GM12878 (cell line): ENCODE results near the gene ITPKB. TPM values are rescaled to one million over a fixed set of nuclear protein-coding genes. Genes with fewer than 3 reads are reported as not detected.
A peak's percentile ranks its signal among the peaks of the same experiment; 100 is the strongest.

Experiments
- ASH2L ChIP-seq: fragments of 300-600, 200-600 bp; sonication (generic); IDR thresholded peaks from 2 replicates; pipeline ENCODE4 v1.6.1; 2017; ENCODE audit warnings: low read depth, mild to moderate bottlenecking, borderline replicate concordance
- BHLHE40 ChIP-seq, 2 experiments: fragments of 450-650 bp in 1 of 2; IDR thresholded peaks; 2 replicates each; pipeline ENCODE4 v1.6.1; 2011 to 2017; ENCODE audit warnings: low read depth in 2 of 2, borderline replicate concordance in 1 of 2, improper control_type of control experiment in 1 of 2, low read length in 1 of 2, mild to moderate bottlenecking in 1 of 2
- CREB1 ChIP-seq: IDR thresholded peaks from 2 replicates; pipeline ENCODE4 v1.6.1; 2012; ENCODE audit warnings: low read depth, mild to moderate bottlenecking, inconsistent platforms
- E2F8 ChIP-seq: fragments of 450-650 bp; IDR thresholded peaks from 2 replicates; pipeline ENCODE4 v1.6.1; 2018; ENCODE audit warnings: mild to moderate bottlenecking, low read depth, moderate library complexity; ENCODE audit not compliant: partially characterized antibody
- ETV6 ChIP-seq, 2 experiments: fragments of 450-650 bp in 1 of 2; IDR thresholded peaks in 1 of 2; conservative IDR thresholded peaks in 1 of 2; 2 replicates each; pipeline ENCODE4 v1.6.1; 2014; ENCODE audit warnings: antibody characterized with exemption in 1 of 2, borderline replicate concordance in 1 of 2, low read depth in 1 of 2, mild to moderate bottlenecking in 1 of 2, moderate library complexity in 1 of 2
- FOS ChIP-seq: IDR thresholded peaks from 3 replicates; pipeline ENCODE4 v1.6.1; 2011; ENCODE audit warnings: borderline replicate concordance; ENCODE audit not compliant: insufficient read length; ENCODE audit errors: extremely low read depth
- HDAC2 ChIP-seq: fragments of 200-600 bp; sonication (generic); IDR thresholded peaks from 2 replicates; pipeline ENCODE4 v1.6.1; 2017
- KLF5 ChIP-seq: fragments of 450-650 bp; IDR thresholded peaks from 2 replicates; pipeline ENCODE4 v1.6.1; 2014; ENCODE audit warnings: mild to moderate bottlenecking; ENCODE audit not compliant: partially characterized antibody
- MAX ChIP-seq: IDR thresholded peaks from 2 replicates; pipeline ENCODE4 v1.6.1; 2012; ENCODE audit warnings: low read depth, low read length, improper control_type of control experiment
- NR2F1 ChIP-seq: fragments of 450-650 bp; conservative IDR thresholded peaks from 2 replicates; pipeline ENCODE4 v1.6.1; 2017; ENCODE audit warnings: mild to moderate bottlenecking
- PAX5 ChIP-seq: IDR thresholded peaks from 2 replicates; pipeline ENCODE4 v1.6.1; 2011; ENCODE audit warnings: low read depth, low read length, borderline replicate concordance
- POLR2AphosphoS5 ChIP-seq: IDR thresholded peaks from 2 replicates; pipeline ENCODE4 v1.6.1; 2011; ENCODE audit warnings: mild to moderate bottlenecking, low read length, inconsistent platforms
- TARDBP ChIP-seq: IDR thresholded peaks from 2 replicates; pipeline ENCODE4 v1.6.1; 2016; ENCODE audit warnings: borderline replicate concordance
- WRNIP1 ChIP-seq: IDR thresholded peaks from 2 replicates; pipeline ENCODE4 v1.6.1; 2011; ENCODE audit warnings: low read depth, low read length, improper control_type of control experiment, borderline replicate concordance
- YY1 ChIP-seq: IDR thresholded peaks from 2 replicates; pipeline ENCODE4 v1.6.1; 2011; ENCODE audit warnings: low read depth, mild to moderate bottlenecking, low read length
- ZBTB40 ChIP-seq: fragments of 450-650 bp; IDR thresholded peaks from 2 replicates; pipeline ENCODE4 v1.6.1; 2016; ENCODE audit warnings: mild to moderate bottlenecking, moderate library complexity, borderline replicate concordance
- polyA plus RNA-seq, 11 experiments: library from polyadenylated mRNA; depleted of rRNA in 4 of 11; unstranded in 6 of 11; stranded (reverse) in 5 of 11; fragments of >200 nt; fragmentation: Nextera tagmentation in 4 of 11; fragmentation: Illumina TruSeq in 1 of 11; extraction: Ambion mirVana in 4 of 11; extraction: Trizol in 1 of 11; gene quantifications; 1 replicate in 1 of 11; 2 replicates in 10 of 11; pipeline versions ENCODE4 v1.2.1 to v1.2.3, GENCODE V29; 2011 to 2016; ENCODE audit warnings: inconsistent platforms in 2 of 11, missing spikeins in 2 of 11, low read depth in 1 of 11
- total RNA-seq, 4 experiments: library from RNA; depleted of rRNA in 3 of 4; stranded (reverse); fragments of >200 nt in 3 of 4; fragmentation: Illumina TruSeq in 1 of 4; extraction: Trizol in 1 of 4; gene quantifications; 2 replicates each; pipeline versions ENCODE4 v1.2.1 to v1.2.3, GENCODE V29; 2013 to 2021
- TF ChIP-seq, protein P1 (sequence below): fragments of 450-650 bp; IDR thresholded peaks from 2 replicates; pipeline ENCODE4 v1.6.1; 2017; ENCODE audit warnings: mild to moderate bottlenecking, moderate library complexity

Gene ITPKB
- total and polyA plus RNA-seq, 10 of the 15 experiments (the other 5 are each of a cell fraction or from before 2014, with no cell fraction given): 1.3 to 38.7 (median 12.9) TPM

- TF ChIP-seq, protein P1, sequence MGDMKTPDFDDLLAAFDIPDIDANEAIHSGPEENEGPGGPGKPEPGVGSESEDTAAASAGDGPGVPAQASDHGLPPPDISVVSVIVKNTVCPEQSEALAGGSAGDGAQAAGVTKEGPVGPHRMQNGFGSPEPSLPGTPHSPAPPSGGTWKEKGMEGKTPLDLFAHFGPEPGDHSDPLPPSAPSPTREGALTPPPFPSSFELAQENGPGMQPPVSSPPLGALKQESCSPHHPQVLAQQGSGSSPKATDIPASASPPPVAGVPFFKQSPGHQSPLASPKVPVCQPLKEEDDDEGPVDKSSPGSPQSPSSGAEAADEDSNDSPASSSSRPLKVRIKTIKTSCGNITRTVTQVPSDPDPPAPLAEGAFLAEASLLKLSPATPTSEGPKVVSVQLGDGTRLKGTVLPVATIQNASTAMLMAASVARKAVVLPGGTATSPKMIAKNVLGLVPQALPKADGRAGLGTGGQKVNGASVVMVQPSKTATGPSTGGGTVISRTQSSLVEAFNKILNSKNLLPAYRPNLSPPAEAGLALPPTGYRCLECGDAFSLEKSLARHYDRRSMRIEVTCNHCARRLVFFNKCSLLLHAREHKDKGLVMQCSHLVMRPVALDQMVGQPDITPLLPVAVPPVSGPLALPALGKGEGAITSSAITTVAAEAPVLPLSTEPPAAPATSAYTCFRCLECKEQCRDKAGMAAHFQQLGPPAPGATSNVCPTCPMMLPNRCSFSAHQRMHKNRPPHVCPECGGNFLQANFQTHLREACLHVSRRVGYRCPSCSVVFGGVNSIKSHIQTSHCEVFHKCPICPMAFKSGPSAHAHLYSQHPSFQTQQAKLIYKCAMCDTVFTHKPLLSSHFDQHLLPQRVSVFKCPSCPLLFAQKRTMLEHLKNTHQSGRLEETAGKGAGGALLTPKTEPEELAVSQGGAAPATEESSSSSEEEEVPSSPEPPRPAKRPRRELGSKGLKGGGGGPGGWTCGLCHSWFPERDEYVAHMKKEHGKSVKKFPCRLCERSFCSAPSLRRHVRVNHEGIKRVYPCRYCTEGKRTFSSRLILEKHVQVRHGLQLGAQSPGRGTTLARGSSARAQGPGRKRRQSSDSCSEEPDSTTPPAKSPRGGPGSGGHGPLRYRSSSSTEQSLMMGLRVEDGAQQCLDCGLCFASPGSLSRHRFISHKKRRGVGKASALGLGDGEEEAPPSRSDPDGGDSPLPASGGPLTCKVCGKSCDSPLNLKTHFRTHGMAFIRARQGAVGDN: peak; percentile 47; the same call in 1 of the 2 replicates
- TF ChIP-seq ETV6 (conservative IDR thresholded peaks at IDR 0.05 in 1 of 2, IDR thresholded peaks at IDR 0.05 in 1 of 2; ENCODE audit: borderline replicate concordance in 1 of 2, low read depth in 1 of 2) (no peak; a peak in 1 of 4 replicates), E2F8 (no peak), BHLHE40 (IDR thresholded peaks at IDR 0.05; ENCODE audit: borderline replicate concordance in 1 of 2, low read depth in 2 of 2, low read length in 1 of 2) (peak; percentile 71 to 73), TARDBP (no peak), ZBTB40 (no peak), HDAC2 (no peak), KLF5 (no peak), POLR2AphosphoS5 (0 out of 2 replicates have a peak, but pooled peaks have one; percentile 9), NR2F1 (0 out of 2 replicates have a peak, but pooled peaks have one; percentile 38), WRNIP1 (no peak), MAX (no peak), ASH2L (no peak), YY1 (0 out of 2 replicates have a peak, but pooled peaks have one; percentile 8), FOS (no peak), PAX5 (no peak), CREB1 (no peak)
Observed at GRCh38 chr1:226711976-226712741, 26.9 kb downstream of the ITPKB start (continued).
